ENCODE data around the gene ING4. TPM values are rescaled to one million over a fixed set of nuclear protein-coding genes. Genes with fewer than 3 reads are reported as not detected.

ING4 gene
- total RNA-seq, 1 experiment from 2014 or later, result 15.2 TPM

DNA sequence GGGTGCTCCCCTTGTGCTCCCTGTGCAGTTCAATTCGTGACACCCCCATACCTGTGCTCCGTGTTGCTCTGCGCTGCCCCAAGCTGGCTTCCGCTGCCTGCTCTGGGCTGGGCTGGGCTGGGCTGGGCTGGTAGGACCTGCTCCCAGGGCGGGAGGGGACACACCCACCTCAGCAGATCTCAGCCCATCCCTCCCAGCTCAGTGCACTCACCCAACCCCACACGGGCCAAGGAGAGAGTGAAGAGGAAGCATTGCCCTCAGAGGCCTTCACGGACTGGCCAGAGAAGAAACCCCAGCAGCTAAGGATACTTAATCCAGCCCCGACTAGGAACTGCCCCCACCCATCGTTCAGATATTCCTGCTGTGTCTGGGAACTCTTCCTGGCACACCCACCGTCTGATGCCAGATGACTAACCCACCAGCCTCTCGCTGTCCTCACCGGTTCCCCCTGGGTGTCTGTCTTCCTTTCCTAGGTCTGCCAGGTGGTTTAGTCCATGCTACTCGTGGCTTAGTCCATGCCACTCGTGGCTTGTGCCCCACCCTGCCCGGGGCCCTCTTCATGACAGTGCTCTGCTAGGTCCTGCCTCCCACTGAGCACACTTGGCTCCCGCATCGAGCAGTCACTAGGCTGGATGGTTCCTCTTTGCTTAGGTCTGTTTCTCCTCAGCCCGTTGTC, 26.9 kb downstream of the ING4 start, which contains the start of gene LPAR5:
LPAR5 (minus strand) TSS at position 104 of the 676 bp plus-strand sequence. CDS start 14,711 bp downstream, outside the sequence.
- H3K4me1 Mint-ChIP-seq (ENCODE audit: insufficient read depth, unreplicated experiment), result peaks cover 12% of the 10 kb centered on the region
- CTCF ChIA-PET, result interaction anchor here (0.6 to 1.2 kb wide), 6 partner anchors 17 to 300 kb away, joined by 3 read pairs; partner anchors contain the start of genes MLF2 and ZNF384
- no TSS peak for BruUV-seq (replicated peaks)
- H3K4me3 Mint-ChIP-seq (ENCODE audit: unreplicated experiment), result peak within 1 kb of the TSS; percentile 68
- no peaks in the 10 kb centered on the region for H3K36me3 Mint-ChIP-seq (ENCODE audit: insufficient read depth, unreplicated experiment)
- POLR2A ChIA-PET, result interaction anchor here (1.0 to 1.6 kb wide), 6 partner anchors 8 to 53 kb away, joined by 3 to 7 read pairs (median 4); partner anchors contain the start of gene ZNF384
- DNase-seq (ENCODE audit: unreplicated experiment), result peak; percentile 76
- H3K27ac Mint-ChIP-seq (ENCODE audit: low read depth, unreplicated experiment), result peak within 1 kb of the TSS; percentile 65
- no peaks in the 10 kb centered on the region for H3K9me3 Mint-ChIP-seq (ENCODE audit: unreplicated experiment)
- TF ChIP-seq, protein P1, sequence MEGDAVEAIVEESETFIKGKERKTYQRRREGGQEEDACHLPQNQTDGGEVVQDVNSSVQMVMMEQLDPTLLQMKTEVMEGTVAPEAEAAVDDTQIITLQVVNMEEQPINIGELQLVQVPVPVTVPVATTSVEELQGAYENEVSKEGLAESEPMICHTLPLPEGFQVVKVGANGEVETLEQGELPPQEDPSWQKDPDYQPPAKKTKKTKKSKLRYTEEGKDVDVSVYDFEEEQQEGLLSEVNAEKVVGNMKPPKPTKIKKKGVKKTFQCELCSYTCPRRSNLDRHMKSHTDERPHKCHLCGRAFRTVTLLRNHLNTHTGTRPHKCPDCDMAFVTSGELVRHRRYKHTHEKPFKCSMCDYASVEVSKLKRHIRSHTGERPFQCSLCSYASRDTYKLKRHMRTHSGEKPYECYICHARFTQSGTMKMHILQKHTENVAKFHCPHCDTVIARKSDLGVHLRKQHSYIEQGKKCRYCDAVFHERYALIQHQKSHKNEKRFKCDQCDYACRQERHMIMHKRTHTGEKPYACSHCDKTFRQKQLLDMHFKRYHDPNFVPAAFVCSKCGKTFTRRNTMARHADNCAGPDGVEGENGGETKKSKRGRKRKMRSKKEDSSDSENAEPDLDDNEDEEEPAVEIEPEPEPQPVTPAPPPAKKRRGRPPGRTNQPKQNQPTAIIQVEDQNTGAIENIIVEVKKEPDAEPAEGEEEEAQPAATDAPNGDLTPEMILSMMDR (IDR thresholded peaks at IDR 0.05; ENCODE audit: unreplicated experiment), result no peak
- peaks cover 2% of the 10 kb centered on the region for H3K27me3 Mint-ChIP-seq (ENCODE audit: insufficient read depth, unreplicated experiment)
- intact Hi-C loops (cut with micrococcal nuclease), result no loop called here

DNA sequence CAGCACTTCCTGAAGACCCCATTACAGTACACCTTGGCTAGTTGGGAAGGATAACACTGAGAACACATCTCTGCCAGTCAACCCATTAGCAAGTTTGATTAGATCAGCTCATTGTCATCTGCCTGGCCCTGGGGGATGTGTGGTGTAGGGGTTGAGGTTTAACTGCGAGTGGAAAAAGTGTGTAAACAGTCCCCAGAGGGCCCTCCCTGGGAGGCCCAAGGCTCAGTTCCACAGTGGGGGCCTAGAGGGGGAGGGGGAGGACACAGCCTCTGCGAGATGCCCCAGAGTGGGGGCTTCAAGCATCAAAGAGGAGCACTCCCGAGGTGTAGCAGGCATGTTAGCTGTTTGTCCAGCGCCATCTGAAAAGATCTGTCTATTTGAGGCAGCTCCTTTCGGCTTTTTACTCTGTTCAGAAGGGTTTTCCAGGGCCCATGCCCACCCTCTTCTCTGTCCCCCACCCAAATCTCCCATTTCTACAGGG, 27.5 kb downstream of the ING4 start:
- no peaks in the 10 kb centered on the region for H3K36me3 Mint-ChIP-seq (ENCODE audit: insufficient read depth, unreplicated experiment)
- H3K27ac Mint-ChIP-seq (ENCODE audit: low read depth, unreplicated experiment), result peak overlapping the region; percentile 65
- TF ChIP-seq, protein P1 (IDR thresholded peaks at IDR 0.05; ENCODE audit: unreplicated experiment), result no peak
- CTCF ChIA-PET, result interaction anchor here (0.6 to 1.2 kb wide), 9 partner anchors 16 to 301 kb away, joined by 3 to 5 read pairs (median 3); partner anchors contain the start of genes MLF2 and ZNF384
- intact Hi-C loops (cut with micrococcal nuclease), result no loop called here
- no peaks in the 10 kb centered on the region for H3K9me3 Mint-ChIP-seq (ENCODE audit: unreplicated experiment)
- POLR2A ChIA-PET, result interaction anchor here (1.0 to 1.6 kb wide), 6 partner anchors 9 to 54 kb away, joined by 3 to 7 read pairs (median 4); partner anchors contain the start of gene ZNF384
- H3K4me1 Mint-ChIP-seq (ENCODE audit: insufficient read depth, unreplicated experiment), result peaks cover 17% of the 10 kb centered on the region
- DNase-seq (ENCODE audit: unreplicated experiment), result no peak
- H3K4me3 Mint-ChIP-seq (ENCODE audit: unreplicated experiment), result peak overlapping the region; percentile 68
- TSS peak; percentile 84 for BruUV-seq (replicated peaks)
- H3K27me3 Mint-ChIP-seq (ENCODE audit: insufficient read depth, unreplicated experiment), result no peaks in the 10 kb centered on the region

- Mint-ChIP-seq H3K27me3 (ENCODE audit: insufficient read depth, unreplicated experiment) (no peaks in the 10 kb centered on the region), H3K9me3 (ENCODE audit: unreplicated experiment) (no peaks in the 10 kb centered on the region), H3K27ac (ENCODE audit: low read depth, unreplicated experiment) (no peak overlapping the region), H3K36me3 (ENCODE audit: insufficient read depth, unreplicated experiment) (no peaks in the 10 kb centered on the region), H3K4me1 (ENCODE audit: insufficient read depth, unreplicated experiment) (peaks cover 17% of the 10 kb centered on the region), H3K4me3 (ENCODE audit: unreplicated experiment) (no peak overlapping the region)
- TF ChIP-seq, protein P1 (IDR thresholded peaks at IDR 0.05; ENCODE audit: unreplicated experiment), result no peak
- DNase-seq (ENCODE audit: unreplicated experiment), result no peak
- intact Hi-C loops (cut with micrococcal nuclease), result no loop called here
- POLR2A ChIA-PET, result interaction anchor here (1.0 kb wide), 1 partner anchor 57 kb away, joined by 3 read pairs; the partner anchor contains the start of gene ZNF384
- no TSS peak for BruUV-seq (replicated peaks)
- CTCF ChIA-PET, result interaction anchor here (0.6 to 1.1 kb wide), 4 partner anchors 13 to 121 kb away, joined by 3 to 4 read pairs (median 3); partner anchors contain the start of gene MLF2
Observed at GRCh38 chr12:6632026-6632983, 30.6 kb downstream of the ING4 start.
